Measurements from ENCODE around the gene ZNF484.
"Not testable (repeated sequence)": the region's sequence is repeated elsewhere in the genome, so short reads cannot be mapped to it uniquely, and the experiment has no call there.

Gene ZNF484

GRCh38 chr9:92890761-92891160 lies 12.9 kb upstream of the ZNF484 start:
- Histone ChIP-seq H3K9me3 (ENCODE audit: control insufficient read depth, insufficient read depth, low read depth, low read length) (no peaks in the 10 kb centered on the region), H3K4me1 (ENCODE audit: control insufficient read depth, insufficient read depth, low read length) (peaks cover 17% of the 10 kb centered on the region), H3K4me3 (ENCODE audit: low read depth, low read length) (no peak overlapping the region), H3K36me3 (ENCODE audit: control insufficient read depth, insufficient read depth, low read length) (no peaks in the 10 kb centered on the region), H3K27ac (ENCODE audit: low read depth, low read length) (no peak overlapping the region), H3K27me3 (ENCODE audit: control insufficient read depth, insufficient read depth, low read length) (peaks cover 12% of the 10 kb centered on the region; the same call in 1 of the 2 replicates), H3K9ac (ENCODE audit: low read length) (no peak overlapping the region)

DNA sequence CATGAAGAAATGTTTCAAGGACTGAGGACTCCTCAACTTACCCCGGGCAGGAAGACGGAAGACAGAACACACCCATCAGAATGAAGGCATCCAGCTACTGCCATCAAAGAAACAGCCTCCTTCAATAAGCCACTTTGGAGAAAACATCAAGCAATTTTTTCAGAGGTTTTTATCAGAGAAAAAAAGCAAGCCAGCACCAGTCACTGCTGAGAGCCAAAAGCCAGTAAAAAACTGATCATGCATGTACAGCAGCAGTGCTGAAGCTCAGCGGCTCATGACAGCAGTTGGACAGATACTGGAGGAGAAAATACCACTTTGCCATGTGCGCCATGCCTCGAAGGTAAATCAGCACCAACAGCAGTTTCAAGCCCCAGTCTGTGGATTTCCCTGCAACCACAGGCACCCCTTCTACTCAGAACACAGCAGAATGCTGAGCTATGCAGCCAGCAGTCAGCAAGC lies 10.1 kb upstream of the ZNF484 start:
- peaks cover 28% of the 10 kb centered on the region for H3K4me1 ChIP-seq (ENCODE audit: control insufficient read depth, insufficient read depth, low read length)
- H3K9ac ChIP-seq (ENCODE audit: low read length), result no peak overlapping the region
- H3K9me3 ChIP-seq (ENCODE audit: control insufficient read depth, insufficient read depth, low read depth, low read length), result no peaks in the 10 kb centered on the region
- no peaks in the 10 kb centered on the region for H3K36me3 ChIP-seq (ENCODE audit: control insufficient read depth, insufficient read depth, low read length)
- no peak overlapping the region for H3K4me3 ChIP-seq (ENCODE audit: low read depth, low read length)
- no peak overlapping the region for H3K27ac ChIP-seq (ENCODE audit: low read depth, low read length)
- peaks cover 17% of the 10 kb centered on the region for H3K27me3 ChIP-seq (ENCODE audit: control insufficient read depth, insufficient read depth, low read length)

- H3K4me1 ChIP-seq (ENCODE audit: control insufficient read depth, insufficient read depth, low read length), result peaks cover 35% of the 10 kb centered on the region
- not testable (repeated sequence) for H3K9me3 ChIP-seq (ENCODE audit: control insufficient read depth, insufficient read depth, low read depth, low read length); H3K4me3 ChIP-seq (ENCODE audit: low read depth, low read length); H3K9ac ChIP-seq (ENCODE audit: low read length); H3K36me3 ChIP-seq (ENCODE audit: control insufficient read depth, insufficient read depth, low read length); H3K27ac ChIP-seq (ENCODE audit: low read depth, low read length)
- peaks cover 17% of the 10 kb centered on the region for H3K27me3 ChIP-seq (ENCODE audit: control insufficient read depth, insufficient read depth, low read length)
Observed at GRCh38 chr9:92886846-92887610, 9.2 kb upstream of the ZNF484 start.

DNA sequence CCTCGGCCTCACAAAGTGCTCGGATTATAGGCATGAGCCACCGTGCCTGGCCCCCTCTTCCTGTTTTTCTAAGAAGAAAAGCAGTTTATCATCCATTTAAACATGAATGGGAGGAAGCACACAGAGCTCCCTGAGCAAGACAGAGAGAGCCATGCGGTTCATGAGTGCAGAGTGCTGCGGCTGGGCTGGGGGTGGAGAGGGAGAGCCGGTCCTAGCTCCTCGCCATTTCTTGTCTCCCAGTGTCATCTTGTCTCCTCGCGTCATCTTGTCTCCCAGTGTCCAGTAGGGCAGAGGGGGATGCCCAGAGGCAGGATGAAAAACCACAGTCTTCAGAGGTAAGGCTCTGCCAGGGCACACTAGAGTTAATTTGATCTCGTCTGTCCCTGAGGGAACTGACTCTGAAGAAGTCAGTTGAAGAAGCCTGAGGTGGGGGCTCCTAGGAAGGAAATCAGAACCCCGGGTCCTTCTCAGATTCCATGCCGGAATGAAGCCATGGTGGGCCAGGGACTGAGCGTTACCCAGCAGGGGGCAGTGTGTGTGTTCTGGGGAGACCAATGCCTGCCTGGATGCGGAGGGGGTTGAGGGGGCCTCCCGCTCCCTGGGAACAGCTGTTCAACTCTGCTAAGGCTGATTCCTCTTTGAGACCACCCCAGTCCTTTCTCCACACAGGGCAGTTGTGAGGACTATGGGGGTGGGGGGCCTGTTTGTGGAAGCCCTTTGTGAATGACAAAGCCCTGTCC lies 6.0 kb upstream of the ZNF484 start:
- H3K36me3 ChIP-seq (ENCODE audit: control insufficient read depth, insufficient read depth, low read length); H3K9ac ChIP-seq (ENCODE audit: low read length); H3K4me3 ChIP-seq (ENCODE audit: low read depth, low read length); H3K9me3 ChIP-seq (ENCODE audit: control insufficient read depth, insufficient read depth, low read depth, low read length); H3K27ac ChIP-seq (ENCODE audit: low read depth, low read length): not testable (repeated sequence)
- H3K4me1 ChIP-seq (ENCODE audit: control insufficient read depth, insufficient read depth, low read length), result peaks cover 19% of the 10 kb centered on the region
- H3K27me3 ChIP-seq (ENCODE audit: control insufficient read depth, insufficient read depth, low read length), result peaks cover 17% of the 10 kb centered on the region

DNA sequence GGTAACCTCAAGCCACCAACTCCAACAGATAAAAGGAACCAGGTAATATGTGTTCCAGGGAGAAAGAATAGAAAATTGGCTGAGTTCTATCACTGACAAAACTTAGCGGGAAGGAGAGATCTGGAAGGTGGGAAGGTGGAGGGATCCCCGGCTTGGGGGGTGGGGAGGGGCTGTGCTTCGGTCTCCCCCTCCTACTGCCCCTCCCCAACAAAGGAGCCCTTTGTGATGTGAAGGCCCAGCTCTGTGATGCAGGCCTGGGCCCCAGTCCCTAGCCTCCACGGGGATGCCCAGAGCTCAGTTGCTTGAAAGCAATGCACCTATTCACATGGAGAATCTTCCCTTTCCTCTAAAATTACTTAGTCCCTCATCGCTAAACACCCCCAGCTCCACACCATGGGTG lies 4.4 kb upstream of the ZNF484 start:
- Histone ChIP-seq H3K9me3 (ENCODE audit: control insufficient read depth, insufficient read depth, low read depth, low read length) (no peaks in the 10 kb centered on the region), H3K4me1 (ENCODE audit: control insufficient read depth, insufficient read depth, low read length) (peaks cover 23% of the 10 kb centered on the region), H3K27me3 (ENCODE audit: control insufficient read depth, insufficient read depth, low read length) (peaks cover 16% of the 10 kb centered on the region), H3K9ac (ENCODE audit: low read length) (no peak overlapping the region), H3K4me3 (ENCODE audit: low read depth, low read length) (no peak overlapping the region), H3K36me3 (ENCODE audit: control insufficient read depth, insufficient read depth, low read length) (no peaks in the 10 kb centered on the region), H3K27ac (ENCODE audit: low read depth, low read length) (no peak overlapping the region)

DNA sequence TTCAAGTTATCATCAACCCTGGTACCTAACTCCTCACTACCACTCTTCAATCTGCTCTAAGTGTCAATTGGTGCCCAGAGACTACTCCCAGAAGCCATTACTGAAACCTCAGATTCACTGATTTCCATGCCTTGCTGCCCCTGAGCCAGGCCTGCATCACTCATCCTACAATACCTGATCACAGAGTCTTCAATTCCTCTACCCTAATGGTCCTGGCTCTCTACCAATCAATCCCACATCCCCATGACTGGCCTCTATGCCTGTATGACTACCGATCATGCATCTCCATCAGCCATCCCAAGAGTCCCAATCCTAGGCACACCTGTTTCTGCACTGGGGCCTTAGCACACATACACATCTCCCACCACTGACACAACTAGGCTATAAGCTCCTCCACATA lies 2.5 kb downstream of the ZNF484 start:
- no peaks in the 10 kb centered on the region for H3K9me3 ChIP-seq (ENCODE audit: control insufficient read depth, insufficient read depth, low read depth, low read length)
- no peak overlapping the region for H3K27ac ChIP-seq (ENCODE audit: low read depth, low read length)
- H3K9ac ChIP-seq (ENCODE audit: low read length), result no peak overlapping the region
- no peak overlapping the region for H3K4me3 ChIP-seq (ENCODE audit: low read depth, low read length)
- no peaks in the 10 kb centered on the region for H3K36me3 ChIP-seq (ENCODE audit: control insufficient read depth, insufficient read depth, low read length)
- H3K27me3 ChIP-seq (ENCODE audit: control insufficient read depth, insufficient read depth, low read length), result no peaks in the 10 kb centered on the region
- peaks cover 20% of the 10 kb centered on the region for H3K4me1 ChIP-seq (ENCODE audit: control insufficient read depth, insufficient read depth, low read length)

GRCh38 chr9:92870289-92870688 lies 7.5 kb downstream of the ZNF484 start:
- 0 out of 2 replicates have a peak, but pooled peaks cover 2% of the 10 kb centered on the region for H3K9me3 ChIP-seq (ENCODE audit: control insufficient read depth, insufficient read depth, low read depth, low read length)
- no peaks in the 10 kb centered on the region for H3K27me3 ChIP-seq (ENCODE audit: control insufficient read depth, insufficient read depth, low read length)
- no peak overlapping the region for H3K9ac ChIP-seq (ENCODE audit: low read length)
- peaks cover 20% of the 10 kb centered on the region for H3K36me3 ChIP-seq (ENCODE audit: control insufficient read depth, insufficient read depth, low read length)
- H3K4me1 ChIP-seq (ENCODE audit: control insufficient read depth, insufficient read depth, low read length), result peaks cover 16% of the 10 kb centered on the region
- no peak overlapping the region for H3K4me3 ChIP-seq (ENCODE audit: low read depth, low read length)
- H3K27ac ChIP-seq (ENCODE audit: low read depth, low read length), result no peak overlapping the region

DNA sequence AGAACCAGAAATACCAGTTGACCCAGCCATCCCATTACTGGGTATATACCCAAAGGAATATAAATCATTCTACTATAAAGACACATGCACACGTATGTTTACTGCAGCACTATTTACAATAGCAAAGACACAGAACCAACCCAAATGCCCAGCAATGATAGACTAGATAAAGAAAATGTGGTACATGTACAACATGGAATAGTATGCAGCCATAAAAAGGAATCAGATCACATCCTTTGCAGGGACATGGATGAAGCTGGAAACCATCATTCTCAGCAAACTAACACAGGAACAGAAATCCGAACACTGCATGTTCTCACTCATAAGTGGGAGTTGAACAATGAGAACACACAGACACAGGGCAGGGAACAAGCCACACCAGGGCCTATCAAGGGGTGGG lies 11.2 kb downstream of the ZNF484 start:
- H3K4me1 ChIP-seq (ENCODE audit: control insufficient read depth, insufficient read depth, low read length); H3K27ac ChIP-seq (ENCODE audit: low read depth, low read length); H3K4me3 ChIP-seq (ENCODE audit: low read depth, low read length); H3K27me3 ChIP-seq (ENCODE audit: control insufficient read depth, insufficient read depth, low read length); H3K9me3 ChIP-seq (ENCODE audit: control insufficient read depth, insufficient read depth, low read depth, low read length); H3K9ac ChIP-seq (ENCODE audit: low read length): not testable (repeated sequence)
- peaks cover 20% of the 10 kb centered on the region for H3K36me3 ChIP-seq (ENCODE audit: control insufficient read depth, insufficient read depth, low read length)

GRCh38 chr9:92864152-92864551 lies 13.7 kb downstream of the ZNF484 start:
- no peak overlapping the region for H3K4me3 ChIP-seq (ENCODE audit: low read depth, low read length)
- H3K4me1 ChIP-seq (ENCODE audit: control insufficient read depth, insufficient read depth, low read length), result no peaks in the 10 kb centered on the region; the same call in 1 of the 2 replicates
- peaks cover 30% of the 10 kb centered on the region for H3K36me3 ChIP-seq (ENCODE audit: control insufficient read depth, insufficient read depth, low read length)
- H3K27ac ChIP-seq (ENCODE audit: low read depth, low read length), result no peak overlapping the region
- H3K9me3 ChIP-seq (ENCODE audit: control insufficient read depth, insufficient read depth, low read depth, low read length), result peaks cover 13% of the 10 kb centered on the region; the same call in 1 of the 2 replicates
- no peak overlapping the region for H3K9ac ChIP-seq (ENCODE audit: low read length)
- H3K27me3 ChIP-seq (ENCODE audit: control insufficient read depth, insufficient read depth, low read length), result no peaks in the 10 kb centered on the region

GRCh38 chr9:92860867-92861266 lies 17.0 kb downstream of the ZNF484 start:
- H3K27ac ChIP-seq (ENCODE audit: low read depth, low read length), result no peak overlapping the region
- H3K4me3 ChIP-seq (ENCODE audit: low read depth, low read length), result no peak overlapping the region
- H3K9ac ChIP-seq (ENCODE audit: low read length), result no peak overlapping the region
- peaks cover 26% of the 10 kb centered on the region for H3K36me3 ChIP-seq (ENCODE audit: control insufficient read depth, insufficient read depth, low read length)
- no peaks in the 10 kb centered on the region for H3K4me1 ChIP-seq (ENCODE audit: control insufficient read depth, insufficient read depth, low read length)
- no peaks in the 10 kb centered on the region for H3K27me3 ChIP-seq (ENCODE audit: control insufficient read depth, insufficient read depth, low read length)
- peaks cover 11% of the 10 kb centered on the region; the same call in 1 of the 2 replicates for H3K9me3 ChIP-seq (ENCODE audit: control insufficient read depth, insufficient read depth, low read depth, low read length)

GRCh38 chr9:92857236-92857635 lies 20.6 kb downstream of the ZNF484 start:
- peaks cover 51% of the 10 kb centered on the region for H3K36me3 ChIP-seq (ENCODE audit: control insufficient read depth, insufficient read depth, low read length)
- H3K4me3 ChIP-seq (ENCODE audit: low read depth, low read length), result no peak overlapping the region
- no peaks in the 10 kb centered on the region for H3K27me3 ChIP-seq (ENCODE audit: control insufficient read depth, insufficient read depth, low read length)
- H3K27ac ChIP-seq (ENCODE audit: low read depth, low read length), result no peak overlapping the region
- no peaks in the 10 kb centered on the region for H3K4me1 ChIP-seq (ENCODE audit: control insufficient read depth, insufficient read depth, low read length)
- no peak overlapping the region for H3K9ac ChIP-seq (ENCODE audit: low read length)
- peaks cover 11% of the 10 kb centered on the region; the same call in 1 of the 2 replicates for H3K9me3 ChIP-seq (ENCODE audit: control insufficient read depth, insufficient read depth, low read depth, low read length)
